ENCODE data around the gene SUSD1.

DNA sequence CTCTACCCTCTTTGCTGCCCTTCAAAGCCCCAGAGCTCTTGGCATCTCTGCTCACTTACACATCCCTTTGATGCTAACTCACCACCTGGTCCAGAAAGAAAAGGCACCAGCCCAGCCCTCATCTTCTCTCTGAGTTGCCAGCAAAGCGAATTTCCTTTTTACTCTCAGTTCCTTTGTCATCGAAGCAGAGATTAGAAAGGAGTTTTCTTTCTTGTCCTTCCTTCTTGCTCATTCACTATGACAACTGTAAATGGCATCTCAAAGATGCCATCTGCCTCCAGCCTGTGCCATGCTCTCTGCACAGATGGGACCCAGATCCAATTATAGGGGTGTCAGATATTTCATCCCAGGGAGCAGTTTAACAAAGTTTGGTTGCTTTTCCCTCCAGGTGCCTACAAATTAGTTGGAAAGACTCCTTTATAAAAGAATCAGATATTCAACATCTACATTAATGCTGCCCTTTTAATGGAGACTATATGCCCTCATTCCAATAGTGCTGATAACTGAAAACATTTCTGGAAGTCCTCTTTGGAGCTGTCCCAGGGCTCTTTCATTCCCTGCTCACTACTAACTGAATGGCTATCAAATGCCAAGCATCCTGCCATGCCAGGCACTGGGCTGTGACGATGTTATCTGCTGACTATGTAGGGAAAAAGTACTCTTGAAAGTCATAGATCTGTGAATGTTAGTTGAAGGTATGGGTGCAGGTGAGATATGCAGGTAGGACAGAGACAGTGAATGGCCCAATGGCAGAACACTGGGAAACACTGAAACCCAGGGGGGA, 58.9 kb downstream of the SUSD1 start:
- no peak for TF ChIP-seq EZH2 (IDR thresholded peaks at IDR 0.05; ENCODE audit: low read length, unreplicated experiment)
- TF ChIP-seq, protein P1, sequence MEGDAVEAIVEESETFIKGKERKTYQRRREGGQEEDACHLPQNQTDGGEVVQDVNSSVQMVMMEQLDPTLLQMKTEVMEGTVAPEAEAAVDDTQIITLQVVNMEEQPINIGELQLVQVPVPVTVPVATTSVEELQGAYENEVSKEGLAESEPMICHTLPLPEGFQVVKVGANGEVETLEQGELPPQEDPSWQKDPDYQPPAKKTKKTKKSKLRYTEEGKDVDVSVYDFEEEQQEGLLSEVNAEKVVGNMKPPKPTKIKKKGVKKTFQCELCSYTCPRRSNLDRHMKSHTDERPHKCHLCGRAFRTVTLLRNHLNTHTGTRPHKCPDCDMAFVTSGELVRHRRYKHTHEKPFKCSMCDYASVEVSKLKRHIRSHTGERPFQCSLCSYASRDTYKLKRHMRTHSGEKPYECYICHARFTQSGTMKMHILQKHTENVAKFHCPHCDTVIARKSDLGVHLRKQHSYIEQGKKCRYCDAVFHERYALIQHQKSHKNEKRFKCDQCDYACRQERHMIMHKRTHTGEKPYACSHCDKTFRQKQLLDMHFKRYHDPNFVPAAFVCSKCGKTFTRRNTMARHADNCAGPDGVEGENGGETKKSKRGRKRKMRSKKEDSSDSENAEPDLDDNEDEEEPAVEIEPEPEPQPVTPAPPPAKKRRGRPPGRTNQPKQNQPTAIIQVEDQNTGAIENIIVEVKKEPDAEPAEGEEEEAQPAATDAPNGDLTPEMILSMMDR (conservative IDR thresholded peaks at IDR 0.05; ENCODE audit: low read depth, low read length), result no peak

Measured in PC-3 (cell line).